Gastrocnemius medialis (tissue), 4 donors: ENCODE data around the gene BRI3BP. TPM values are rescaled to one million over a fixed set of nuclear protein-coding genes. Genes with fewer than 3 reads are reported as not detected.
"Not testable (repeated sequence)": the region's sequence is repeated elsewhere in the genome, so short reads cannot be mapped to it uniquely, and the experiment has no call there.

ENCODE experiments used
- ATAC-seq, 2 donors: fragments of 150-250 bp; one replicate each; pipeline ENCODE4 v1.9.1; 2016
- DNase-seq, 2 donors: peaks; one replicate each; pipeline ENCODE4 v3.0.0-alpha.2; 2019
- H3K27ac ChIP-seq, 4 donors: fragments of 200-600 bp; sonication (generic); 1 replicate in 1 of 4; 2 replicates in 3 of 4; pipeline ENCODE4 v1.5.1; 2016 to 2018; ENCODE audit warnings: mild to moderate bottlenecking in 2 of 4, moderate library complexity in 1 of 4
- H3K27me3 ChIP-seq, 3 donors: fragments of 200-600 bp; sonication (generic) in 2 of 3; 1 replicate in 1 of 3; 2 replicates in 2 of 3; pipeline versions ENCODE4 v1.5.1 to v1.6.0; 2016 to 2019; ENCODE audit warnings: mild to moderate bottlenecking in 1 of 3, moderate library complexity in 1 of 3
- H3K36me3 ChIP-seq, 2 donors: fragments of 200-600 bp; sonication (generic) in 1 of 2; one replicate each; pipeline ENCODE4 v1.5.1; 2017 to 2018
- H3K4me1 ChIP-seq, 2 donors: fragments of 200-600 bp; sonication (generic) in 1 of 2; one replicate each; pipeline ENCODE4 v1.5.1; 2016 to 2017; ENCODE audit warnings: mild to moderate bottlenecking in 2 of 2
- H3K4me3 ChIP-seq, 4 donors: fragments of 200-600 bp; sonication (generic) in 3 of 4; 1 replicate in 1 of 4; 2 replicates in 3 of 4; pipeline ENCODE4 v1.5.1; 2016 to 2019; ENCODE audit warnings: mild to moderate bottlenecking in 2 of 4
- H3K9me3 ChIP-seq, 3 donors: fragments of 200-600 bp; sonication (generic) in 2 of 3; 1 replicate in 1 of 3; 2 replicates in 2 of 3; pipeline ENCODE4 v1.5.1; 2016 to 2019
- POLR2A ChIP-seq, 2 donors: fragments of 450-650 bp; IDR thresholded peaks; one replicate each; pipeline ENCODE4 v1.6.1; 2017; ENCODE audit warnings: antibody characterized with exemption in 2 of 2, mild to moderate bottlenecking in 2 of 2, moderate library complexity in 2 of 2
- in situ Hi-C, 4 donors: fragments of 200-750 bp; cut with MboI; loops; one replicate each; pipeline versions ENCODE4 v1.15.0 to v1.8.0; 2017; ENCODE audit warnings: low sequenced_read_pairs in 4 of 4
- intact Hi-C: fragments of 100-400 bp; cut with DNase I; formaldehyde crosslinking; loops from one replicate; pipeline ENCODE4 v1.15.1; 2023; ENCODE audit warnings: low total_unique reads
- total RNA-seq, 4 donors: library from RNA; depleted of rRNA; stranded (reverse); fragments of >200 nt; gene quantifications; one replicate each; pipeline versions ENCODE4 v1.1.0 to v1.2.3, GENCODE V29; 2016
- TF ChIP-seq, protein P1 (sequence below), 5 experiments: fragments of 450-650 bp in 3 of 5; fragments of 200-600 bp in 2 of 5; sonication (generic) in 2 of 5; IDR thresholded peaks in 4 of 5; conservative IDR thresholded peaks in 1 of 5; 1 replicate in 4 of 5; 2 replicates in 1 of 5; pipeline ENCODE4 v1.5.1; 2016 to 2019; ENCODE audit warnings: antibody characterized with exemption in 5 of 5, mild to moderate bottlenecking in 3 of 5, moderate library complexity in 3 of 5

The BRI3BP gene
- total RNA-seq, 4 donors from 2014 or later = 0.75 to 2.0 (median 1.6) TPM

DNA sequence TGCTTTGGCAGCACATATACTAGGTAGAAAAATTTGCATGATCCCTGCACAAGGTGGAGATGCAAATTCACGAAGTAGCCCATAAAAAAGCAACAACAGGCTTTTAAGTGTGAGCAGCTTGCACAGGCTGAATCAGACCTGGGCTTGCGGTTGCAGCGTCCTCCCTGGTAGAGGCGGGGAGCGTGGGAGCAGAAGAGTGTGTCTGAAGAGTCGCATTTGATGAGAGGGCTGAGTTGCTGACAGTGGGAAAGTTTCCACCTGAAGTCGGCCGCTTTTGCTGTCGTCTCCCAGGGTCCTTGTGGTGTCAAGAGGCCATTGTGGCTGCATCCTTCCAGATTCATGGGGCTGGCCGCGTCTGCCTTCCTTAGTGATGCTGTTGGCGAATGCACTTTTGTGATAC lies 78.0 kb downstream of the BRI3BP start:
- Histone ChIP-seq H3K27ac (no peak overlapping the region), H3K36me3 (no peaks in the 10 kb centered on the region), H3K27me3 (no peaks in the 10 kb centered on the region), H3K4me3 (no peak overlapping the region), H3K9me3 (no peaks in the 10 kb centered on the region), H3K4me1 (peaks cover 0 to 5% of the 10 kb centered on the region in 2 donors)
- TF ChIP-seq POLR2A (IDR thresholded peaks at IDR 0.05) = no peak
- TF ChIP-seq, protein P1, sequence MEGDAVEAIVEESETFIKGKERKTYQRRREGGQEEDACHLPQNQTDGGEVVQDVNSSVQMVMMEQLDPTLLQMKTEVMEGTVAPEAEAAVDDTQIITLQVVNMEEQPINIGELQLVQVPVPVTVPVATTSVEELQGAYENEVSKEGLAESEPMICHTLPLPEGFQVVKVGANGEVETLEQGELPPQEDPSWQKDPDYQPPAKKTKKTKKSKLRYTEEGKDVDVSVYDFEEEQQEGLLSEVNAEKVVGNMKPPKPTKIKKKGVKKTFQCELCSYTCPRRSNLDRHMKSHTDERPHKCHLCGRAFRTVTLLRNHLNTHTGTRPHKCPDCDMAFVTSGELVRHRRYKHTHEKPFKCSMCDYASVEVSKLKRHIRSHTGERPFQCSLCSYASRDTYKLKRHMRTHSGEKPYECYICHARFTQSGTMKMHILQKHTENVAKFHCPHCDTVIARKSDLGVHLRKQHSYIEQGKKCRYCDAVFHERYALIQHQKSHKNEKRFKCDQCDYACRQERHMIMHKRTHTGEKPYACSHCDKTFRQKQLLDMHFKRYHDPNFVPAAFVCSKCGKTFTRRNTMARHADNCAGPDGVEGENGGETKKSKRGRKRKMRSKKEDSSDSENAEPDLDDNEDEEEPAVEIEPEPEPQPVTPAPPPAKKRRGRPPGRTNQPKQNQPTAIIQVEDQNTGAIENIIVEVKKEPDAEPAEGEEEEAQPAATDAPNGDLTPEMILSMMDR (IDR thresholded peaks at IDR 0.05 in 4 of 5, conservative IDR thresholded peaks at IDR 0.05 in 1 of 5) = no peak
- in situ Hi-C loops = no loop called here
- ATAC-seq (no peak), DNase-seq (no peak)
- intact Hi-C loops = no loop called here

DNA sequence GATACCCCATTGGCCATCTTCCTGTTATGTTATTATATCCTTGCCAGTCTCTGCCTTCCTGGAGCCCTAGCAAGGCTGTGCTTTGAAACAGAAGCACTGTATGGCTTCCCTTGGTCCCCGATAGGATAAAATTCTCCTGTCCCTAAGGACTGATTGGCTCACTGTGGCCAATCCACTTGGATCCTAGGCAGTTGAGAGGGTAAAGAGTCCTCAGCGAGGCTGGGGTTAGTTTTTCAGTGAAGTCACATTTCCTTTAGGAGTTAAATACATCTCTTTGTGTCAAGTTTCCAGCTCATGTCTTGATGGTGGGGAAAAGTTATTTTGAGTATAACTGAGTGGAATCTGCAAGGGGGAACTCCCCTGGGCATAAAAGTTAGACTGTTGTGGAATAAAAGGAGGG lies 79.1 kb downstream of the BRI3BP start:
- Histone ChIP-seq H3K27me3 (no peaks in the 10 kb centered on the region), H3K9me3 (no peaks in the 10 kb centered on the region), H3K4me3 (no peak overlapping the region), H3K36me3 (peaks cover 0 to 2% of the 10 kb centered on the region in 2 donors), H3K4me1 (peaks cover 0 to 5% of the 10 kb centered on the region in 2 donors), H3K27ac (no peak overlapping the region)
- intact Hi-C loops = no loop called here
- ATAC-seq (no peak), DNase-seq (no peak)
- no peak for TF ChIP-seq POLR2A (IDR thresholded peaks at IDR 0.05)
- TF ChIP-seq, protein P1 (IDR thresholded peaks at IDR 0.05 in 4 of 5, conservative IDR thresholded peaks at IDR 0.05 in 1 of 5) = no peak
- in situ Hi-C loops = no loop called here

GRCh38 chr12:125074294-125074693 lies 80.8 kb downstream of the BRI3BP start:
- not testable (repeated sequence) for H3K36me3 ChIP-seq

DNA sequence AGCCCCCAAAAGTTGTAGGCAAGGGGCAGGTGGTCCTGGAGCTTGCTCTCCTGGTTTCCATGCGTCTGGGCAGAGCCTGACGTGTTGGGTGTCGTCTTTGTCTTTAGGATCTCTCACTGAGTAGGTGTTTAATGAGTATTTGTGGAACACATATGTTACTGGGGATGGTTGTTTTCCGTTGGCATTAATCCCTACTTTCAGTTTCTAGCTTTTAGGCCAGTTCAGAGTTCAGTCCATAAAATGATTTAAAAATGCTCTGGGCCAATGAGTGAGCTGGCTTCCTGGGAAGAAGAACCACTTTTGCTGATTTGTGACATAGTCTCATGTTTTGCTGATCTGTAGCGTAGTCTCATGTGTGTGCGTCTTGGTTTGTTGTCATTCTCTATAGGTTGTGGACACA lies 82.7 kb downstream of the BRI3BP start:
- no peaks in the 10 kb centered on the region for H3K4me1 ChIP-seq
- no peak for DNase-seq
- H3K27ac ChIP-seq = no peak overlapping the region
- intact Hi-C loops (no loop called here), in situ Hi-C loops (no loop called here)
- no peak for ATAC-seq
- H3K9me3 ChIP-seq = no peaks in the 10 kb centered on the region
- TF ChIP-seq, protein P1 (IDR thresholded peaks at IDR 0.05 in 4 of 5, conservative IDR thresholded peaks at IDR 0.05 in 1 of 5) = no peak
- TF ChIP-seq POLR2A (IDR thresholded peaks at IDR 0.05) = no peak
- H3K4me3 ChIP-seq = no peak overlapping the region
- no peaks in the 10 kb centered on the region for H3K27me3 ChIP-seq
- peaks cover 0 to 9% of the 10 kb centered on the region in 2 donors for H3K36me3 ChIP-seq

More at GRCh38 chr12:125074294-125074693, 80.8 kb downstream of the BRI3BP start:
- H3K4me1 ChIP-seq, H3K9me3 ChIP-seq, in situ Hi-C loops, H3K27ac ChIP-seq, H3K27me3 ChIP-seq, H3K4me3 ChIP-seq, ATAC-seq, intact Hi-C loops, DNase-seq: not testable (repeated sequence)

DNA sequence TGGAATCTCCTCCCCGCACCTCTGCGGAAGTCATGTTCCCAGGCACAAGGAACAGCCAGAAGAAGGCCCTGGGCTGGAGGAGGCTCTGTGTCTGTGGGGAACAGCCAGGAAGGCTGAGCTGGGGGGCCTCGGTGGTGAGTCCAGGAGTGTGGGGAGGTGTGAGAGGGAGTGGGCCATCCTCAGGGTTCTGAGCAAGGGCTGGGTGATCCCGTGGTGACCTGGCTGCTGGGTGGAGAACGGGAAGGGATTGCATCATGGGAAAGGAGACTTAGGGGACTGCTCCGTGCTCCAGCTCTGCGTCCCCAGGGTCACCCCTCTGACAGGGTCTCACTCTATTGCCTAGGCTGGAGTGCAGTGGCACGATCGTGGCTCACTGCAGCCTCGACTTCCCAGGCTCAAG lies 85.6 kb downstream of the BRI3BP start:
- Histone ChIP-seq H3K27ac (no peak overlapping the region), H3K27me3 (no peaks in the 10 kb centered on the region), H3K4me3 (no peak overlapping the region), H3K4me1 (peaks cover 0 to 5% of the 10 kb centered on the region in 2 donors), H3K9me3 (no peaks in the 10 kb centered on the region), H3K36me3 (peaks cover 0 to 9% of the 10 kb centered on the region in 2 donors)
- ATAC-seq (no peak), DNase-seq (no peak)
- intact Hi-C loops = no loop called here
- in situ Hi-C loops = no loop called here
- TF ChIP-seq, protein P1 (IDR thresholded peaks at IDR 0.05 in 4 of 5, conservative IDR thresholded peaks at IDR 0.05 in 1 of 5) = no peak
- no peak for TF ChIP-seq POLR2A (IDR thresholded peaks at IDR 0.05)
